H1 (cell line): ENCODE data around the gene RBM10. TPM values are rescaled to one million over a fixed set of nuclear protein-coding genes. Genes with fewer than 3 reads are reported as not detected.

Source experiments
- EP300 ChIP-seq, 2 experiments: IDR thresholded peaks; 1 replicate in 1 of 2; 2 replicates in 1 of 2; pipeline ENCODE4 v1.6.1; 2011 to 2012; ENCODE audit warnings: low read depth in 2 of 2, low read length in 2 of 2, mild to moderate bottlenecking in 2 of 2, borderline replicate concordance in 1 of 2, inconsistent platforms in 1 of 2, moderate library complexity in 1 of 2
- polyA plus RNA-seq, 7 experiments: library from polyadenylated mRNA; depleted of rRNA in 3 of 7; stranded (reverse) in 5 of 7; unstranded in 2 of 7; fragments of >200 nt in 5 of 7; fragments of 200-250 nt in 2 of 7; gene quantifications; 1 replicate in 5 of 7; 2 replicates in 1 of 7; 4 replicates in 1 of 7; pipeline versions ENCODE4 v1.2.1 to v1.2.3, GENCODE V29; 2011 to 2013; ENCODE audit warnings: missing spikeins in 2 of 7, mixed read lengths in 2 of 7
- total RNA-seq: library from RNA; stranded (reverse); fragmentation: NEBNext Ultra II Directional; extraction: Animal tissue kit (Norgen Biotek cat#: 25700); gene quantifications from 2 replicates; pipeline ENCODE4 v1.2.1, GENCODE V29; 2021

RBM10 gene
- total and polyA plus RNA-seq, 2 of the 8 experiments (the other 6 are each of a cell fraction or from before 2014, with no cell fraction given) = 35.7 to 64.0 TPM

GRCh38 chrX:47212381-47213293, 67.6 kb downstream of the RBM10 start (continued):
- no peak for TF ChIP-seq EP300 (IDR thresholded peaks at IDR 0.05; ENCODE audit: borderline replicate concordance in 1 of 2, low read depth in 2 of 2, low read length in 2 of 2)
- TF ChIP-seq, all 59 proteins: peak for 0
